ENCODE results near the gene NKD1. TPM values are rescaled to one million over a fixed set of nuclear protein-coding genes. Genes with fewer than 3 reads are reported as not detected.

The NKD1 gene
- total and polyA plus RNA-seq, 4 donors = 2.3 to 14.1 (median 8.0) TPM

DNA sequence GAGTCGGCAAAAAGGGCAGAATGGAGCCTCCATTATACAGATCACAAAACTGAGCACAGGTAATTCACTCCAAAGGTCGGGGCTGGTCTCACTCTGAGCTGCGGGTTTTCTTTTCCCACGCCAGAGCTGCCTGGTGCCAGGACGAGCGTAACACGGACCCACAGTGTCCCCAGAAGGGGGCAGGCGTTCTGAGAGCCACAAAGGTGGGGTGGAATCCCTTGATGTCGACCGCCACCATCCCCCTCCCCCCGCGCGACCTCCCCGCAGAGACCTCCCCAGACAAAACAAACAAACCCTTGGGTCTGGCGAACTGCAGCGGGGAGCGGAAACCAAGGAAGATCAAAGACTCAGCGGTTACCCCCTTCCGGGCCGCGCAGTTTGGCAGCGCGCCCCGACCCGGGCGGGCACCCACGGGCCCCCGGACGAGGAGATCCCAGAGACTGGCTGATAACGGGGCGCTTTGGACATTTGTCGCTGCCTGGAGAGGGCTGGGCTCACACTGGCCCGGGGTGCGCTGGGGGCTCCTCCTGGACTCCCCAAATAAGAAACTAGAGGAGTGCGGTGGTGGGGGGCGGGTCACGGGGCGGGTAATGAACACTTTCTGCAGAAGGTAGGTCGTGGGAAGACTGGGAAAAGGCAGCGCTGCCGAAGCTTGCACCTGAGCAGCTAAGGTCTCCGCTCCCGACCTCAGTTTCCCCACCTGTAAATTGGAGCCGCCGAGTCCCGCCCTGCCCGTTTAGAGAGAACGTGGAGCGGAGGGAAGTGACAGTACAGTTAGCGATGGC, 664 bp upstream of the NKD1 start:
- no peaks in the 10 kb centered on the region for H3K27me3 ChIP-seq (ENCODE audit: control insufficient read depth in 3 of 3, insufficient read depth in 3 of 3, low read length in 2 of 3)
- H3K4me1 ChIP-seq (ENCODE audit: control insufficient read depth in 5 of 5, insufficient read depth in 5 of 5, low read length in 5 of 5) = peaks cover 0 to 27% (median 12%) of the 10 kb centered on the region in 5 donors
- DNase-seq (peak; percentile 66 to 83 (median 82)), ATAC-seq (ENCODE audit: insufficient read depth, low FRiP score) (no peak)
- H3K9me3 ChIP-seq (ENCODE audit: control insufficient read depth in 4 of 4, insufficient read depth in 3 of 4, low read length in 3 of 4) = peaks cover 0 to 5% (median 0%) of the 10 kb centered on the region in 4 donors
- H3K9ac ChIP-seq (ENCODE audit: insufficient read depth in 1 of 2, low read length in 2 of 2) = no peak overlapping the region
- 1 to 2% methylated on average over 50 of the region's 50 CpGs for WGBS, 2 donors
- TF ChIP-seq, protein P1, sequence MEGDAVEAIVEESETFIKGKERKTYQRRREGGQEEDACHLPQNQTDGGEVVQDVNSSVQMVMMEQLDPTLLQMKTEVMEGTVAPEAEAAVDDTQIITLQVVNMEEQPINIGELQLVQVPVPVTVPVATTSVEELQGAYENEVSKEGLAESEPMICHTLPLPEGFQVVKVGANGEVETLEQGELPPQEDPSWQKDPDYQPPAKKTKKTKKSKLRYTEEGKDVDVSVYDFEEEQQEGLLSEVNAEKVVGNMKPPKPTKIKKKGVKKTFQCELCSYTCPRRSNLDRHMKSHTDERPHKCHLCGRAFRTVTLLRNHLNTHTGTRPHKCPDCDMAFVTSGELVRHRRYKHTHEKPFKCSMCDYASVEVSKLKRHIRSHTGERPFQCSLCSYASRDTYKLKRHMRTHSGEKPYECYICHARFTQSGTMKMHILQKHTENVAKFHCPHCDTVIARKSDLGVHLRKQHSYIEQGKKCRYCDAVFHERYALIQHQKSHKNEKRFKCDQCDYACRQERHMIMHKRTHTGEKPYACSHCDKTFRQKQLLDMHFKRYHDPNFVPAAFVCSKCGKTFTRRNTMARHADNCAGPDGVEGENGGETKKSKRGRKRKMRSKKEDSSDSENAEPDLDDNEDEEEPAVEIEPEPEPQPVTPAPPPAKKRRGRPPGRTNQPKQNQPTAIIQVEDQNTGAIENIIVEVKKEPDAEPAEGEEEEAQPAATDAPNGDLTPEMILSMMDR (IDR thresholded peaks at IDR 0.05; ENCODE audit: control extremely low read depth, extremely low read depth) = no peak
- no peaks in the 10 kb centered on the region for H3K36me3 ChIP-seq (ENCODE audit: control insufficient read depth in 4 of 4, insufficient read depth in 4 of 4, low read length in 4 of 4)
- no peak overlapping the region for H3K27ac ChIP-seq (ENCODE audit: low read depth in 1 of 2, low read length in 1 of 2)
- H3K4me3 ChIP-seq = peak overlapping the region; percentile 59

DNA sequence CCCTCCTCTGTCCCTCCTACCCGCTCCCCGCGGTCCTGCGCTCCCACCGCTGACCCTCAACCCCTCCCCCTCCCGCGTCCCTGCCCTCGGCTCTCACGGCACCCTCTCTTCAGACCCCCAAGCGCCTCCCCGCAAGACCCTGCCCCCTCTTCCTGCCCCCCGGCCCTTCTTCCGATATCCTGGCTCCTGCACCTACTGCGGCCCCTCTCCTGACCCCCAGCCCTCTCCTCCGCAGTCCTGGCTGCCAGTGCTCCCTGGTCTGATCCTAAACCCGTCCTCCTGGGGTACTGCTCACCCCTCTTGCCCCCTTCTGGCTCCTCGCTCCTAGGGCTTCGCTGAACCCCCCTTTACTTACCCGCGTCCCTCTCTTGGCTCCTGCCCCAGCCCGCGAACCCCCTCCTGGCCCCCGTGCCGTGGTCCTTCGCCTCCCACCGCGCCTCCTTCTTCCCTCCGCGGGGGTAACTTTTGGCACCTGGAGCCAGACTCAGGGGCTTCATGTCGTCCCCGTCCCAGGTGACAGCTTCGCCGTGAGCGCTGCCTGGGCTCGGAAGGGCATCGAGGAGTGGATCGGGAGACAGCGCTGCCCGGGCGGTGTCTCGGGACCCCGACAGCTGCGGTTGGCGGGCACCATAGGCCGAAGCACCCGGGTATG, 839 bp downstream of the NKD1 start:
- TF ChIP-seq, protein P1 (IDR thresholded peaks at IDR 0.05; ENCODE audit: control extremely low read depth, extremely low read depth) = no peak

DNA sequence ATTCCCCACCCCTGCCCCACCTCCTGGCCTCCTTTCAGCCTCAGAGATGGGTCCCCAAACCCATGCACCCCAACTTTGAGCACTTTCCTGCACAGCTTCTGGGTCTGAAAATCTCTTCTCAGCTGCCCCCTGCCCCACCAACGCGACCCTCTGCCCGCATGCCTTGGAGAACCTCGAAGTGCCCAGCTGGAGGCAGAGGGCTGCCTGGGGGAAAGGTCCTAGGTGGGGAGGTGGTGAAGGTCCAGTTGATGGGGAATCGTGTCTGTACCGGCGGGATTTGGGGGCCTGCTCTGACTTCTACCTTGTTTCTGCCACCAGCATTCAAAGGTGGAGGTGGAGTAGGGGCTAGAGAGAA, 1.3 kb downstream of the NKD1 start:
- Histone ChIP-seq H3K27ac (ENCODE audit: low read depth in 1 of 2, low read length in 1 of 2) (peak overlapping the region in 1 of 2 donors; percentile 56), H3K36me3 (ENCODE audit: control insufficient read depth in 4 of 4, insufficient read depth in 4 of 4, low read length in 4 of 4) (peaks cover 0 to 7% (median 2%) of the 10 kb centered on the region in 4 donors), H3K9ac (ENCODE audit: insufficient read depth in 1 of 2, low read length in 2 of 2) (peak overlapping the region in 1 of 2 donors; percentile 34), H3K27me3 (ENCODE audit: control insufficient read depth in 3 of 3, insufficient read depth in 3 of 3, low read length in 2 of 3) (no peaks in the 10 kb centered on the region), H3K4me3 (peak overlapping the region; percentile 55), H3K4me1 (ENCODE audit: control insufficient read depth in 5 of 5, insufficient read depth in 5 of 5, low read length in 5 of 5) (peaks cover 0 to 27% (median 12%) of the 10 kb centered on the region in 5 donors), H3K9me3 (ENCODE audit: control insufficient read depth in 4 of 4, insufficient read depth in 3 of 4, low read length in 3 of 4) (peaks cover 0 to 2% (median 0%) of the 10 kb centered on the region in 4 donors)
- no peak for ATAC-seq (ENCODE audit: insufficient read depth, low FRiP score)
- WGBS, 2 donors = 65 to 72% methylated on average over 7 of the region's 7 CpGs
- no peak for DNase-seq
- TF ChIP-seq, protein P1 (IDR thresholded peaks at IDR 0.05; ENCODE audit: control extremely low read depth, extremely low read depth) = no peak

More for the DNA sequence above, 839 bp downstream of the NKD1 start:
- Histone ChIP-seq H3K27me3 (ENCODE audit: control insufficient read depth in 3 of 3, insufficient read depth in 3 of 3, low read length in 2 of 3) (no peaks in the 10 kb centered on the region), H3K9ac (ENCODE audit: insufficient read depth in 1 of 2, low read length in 2 of 2) (peak overlapping the region in 1 of 2 donors; percentile 23), H3K4me1 (ENCODE audit: control insufficient read depth in 5 of 5, insufficient read depth in 5 of 5, low read length in 5 of 5) (peaks cover 0 to 27% (median 12%) of the 10 kb centered on the region in 5 donors), H3K9me3 (ENCODE audit: control insufficient read depth in 4 of 4, insufficient read depth in 3 of 4, low read length in 3 of 4) (peaks cover 0 to 2% (median 0%) of the 10 kb centered on the region in 4 donors), H3K27ac (ENCODE audit: low read depth in 1 of 2, low read length in 1 of 2) (peak overlapping the region in 1 of 2 donors; percentile 57), H3K36me3 (ENCODE audit: control insufficient read depth in 4 of 4, insufficient read depth in 4 of 4, low read length in 4 of 4) (peaks cover 0 to 7% (median 2%) of the 10 kb centered on the region in 4 donors), H3K4me3 (peak overlapping the region; percentile 55)
- ATAC-seq (ENCODE audit: insufficient read depth, low FRiP score) (no peak), DNase-seq (peak in 1 of 3 donors; percentile 19)
- WGBS, 2 donors = 19 to 21% methylated on average over 39 to 46 of the region's 46 CpGs

Measured in lung (tissue), 12 donors.